Embryonic facial prominence (tissue), 1 donor: ENCODE results near the gene HECTD2.
"Not testable (repeated sequence)": the region's sequence is repeated elsewhere in the genome, so short reads cannot be mapped to it uniquely, and the experiment has no call there.

Experiments used
- DNase-seq: peaks from one replicate; pipeline ENCODE4 v3.0.0-alpha.2; 2016; ENCODE audit errors: extremely low spot score

Gene HECTD2

DNA sequence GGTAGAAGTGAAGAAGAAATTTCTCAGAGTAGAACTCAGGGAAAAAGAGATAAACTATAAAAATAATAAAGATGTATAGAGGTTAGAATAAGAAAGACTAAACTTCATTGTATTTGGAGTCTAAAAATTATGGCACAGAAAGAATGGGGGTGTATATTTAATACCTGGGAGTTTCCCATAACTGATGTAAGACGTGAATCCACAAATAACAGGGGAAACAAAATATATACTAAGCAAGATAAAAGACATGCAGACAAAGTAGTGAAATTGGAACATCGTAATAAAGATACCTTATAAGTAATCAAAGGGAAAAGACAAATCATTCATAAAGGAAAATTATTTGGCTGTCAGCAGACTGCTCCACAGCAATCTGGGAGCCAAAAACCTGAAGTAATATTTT, 62.8 kb downstream of the HECTD2 start:
- no peak for DNase-seq

DNA sequence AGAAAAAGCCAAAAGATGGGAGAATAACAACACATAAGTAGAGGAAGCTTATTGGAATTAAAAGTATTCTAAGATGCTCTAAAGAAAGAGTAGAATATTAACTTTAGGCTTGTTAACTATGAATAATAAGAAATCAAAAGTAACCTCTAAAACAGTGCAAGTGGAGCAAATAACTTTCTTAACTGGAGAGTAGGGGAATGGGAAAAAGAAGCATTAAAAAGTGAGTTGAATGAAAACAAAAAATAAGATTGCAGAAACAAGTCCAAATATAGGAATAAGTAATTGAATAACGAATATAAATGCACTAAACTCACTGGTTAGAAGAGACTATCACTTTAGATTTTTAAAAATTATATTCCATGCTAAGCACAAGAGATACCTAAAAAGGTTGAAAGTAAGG, 63.9 kb downstream of the HECTD2 start:
- no peak for DNase-seq

DNA sequence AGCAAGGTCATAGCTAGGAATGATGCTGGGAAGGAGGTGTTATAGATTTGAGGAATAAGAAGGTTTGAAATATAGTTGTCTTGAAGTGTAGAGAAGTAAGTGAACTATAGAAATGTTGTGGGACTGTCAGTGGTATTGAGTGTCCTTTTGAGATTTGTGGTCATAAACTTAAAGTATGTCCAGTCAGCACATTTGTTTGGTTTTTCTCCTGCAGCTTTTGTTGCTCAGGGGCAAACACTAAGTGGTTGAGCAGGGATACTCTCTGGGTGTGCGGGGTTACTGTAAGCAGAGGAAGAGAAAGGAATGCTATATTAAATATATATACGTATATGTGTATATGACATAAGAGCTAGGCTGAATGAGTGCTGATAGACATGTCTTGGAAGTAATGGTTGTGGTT, 67.1 kb downstream of the HECTD2 start:
- DNase-seq: no peak

DNA sequence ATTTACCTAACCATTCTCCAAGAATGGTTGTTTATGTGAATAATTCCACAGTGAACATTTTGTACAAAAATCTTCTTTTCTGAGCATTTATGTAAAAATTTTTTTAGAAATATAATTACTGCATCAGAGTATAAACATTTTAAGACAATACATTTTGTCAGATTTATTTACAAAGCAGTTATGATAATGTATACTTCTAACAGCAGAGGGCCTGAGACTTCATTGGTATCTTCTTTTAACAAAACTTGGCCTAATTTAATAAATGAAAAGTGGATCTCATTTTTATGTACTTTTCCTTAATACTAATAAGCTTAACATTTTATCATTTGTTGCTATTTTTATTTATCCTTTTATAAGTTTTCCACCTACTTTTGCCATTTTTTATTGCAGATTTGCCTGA, 69.4 kb downstream of the HECTD2 start:
- no peak for DNase-seq

DNA sequence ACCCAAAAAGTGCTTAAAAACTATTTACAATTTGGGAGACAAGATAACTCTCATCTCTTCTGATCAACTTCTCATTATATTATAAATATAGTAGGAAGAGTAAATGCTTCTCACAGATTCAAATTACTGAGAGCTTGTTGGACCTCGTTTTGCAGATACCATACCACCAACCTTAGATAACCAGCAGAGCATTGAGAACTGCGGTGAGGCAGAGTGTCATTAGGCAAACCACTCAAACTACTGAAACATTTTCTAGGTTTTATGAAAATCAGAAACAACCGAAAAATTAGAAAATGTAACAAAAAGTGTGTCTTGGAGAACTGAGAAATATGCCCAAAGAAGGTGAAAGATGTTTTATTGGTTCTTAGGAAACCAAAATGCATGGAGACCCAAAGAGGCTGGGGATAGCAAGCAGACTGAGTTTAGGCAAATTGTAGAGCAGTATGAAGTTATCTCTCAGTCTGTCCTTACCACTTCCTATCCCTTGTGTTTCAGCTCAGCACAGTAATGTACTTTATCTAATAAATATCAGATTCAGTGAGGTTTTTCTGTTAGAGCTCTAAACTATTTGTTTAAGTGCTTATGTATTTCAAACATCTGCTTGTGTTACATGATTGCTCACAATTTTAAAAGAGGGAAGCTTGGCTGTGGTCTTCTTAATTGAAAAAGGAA, 77.9 kb downstream of the HECTD2 start:
- no peak for DNase-seq

DNA sequence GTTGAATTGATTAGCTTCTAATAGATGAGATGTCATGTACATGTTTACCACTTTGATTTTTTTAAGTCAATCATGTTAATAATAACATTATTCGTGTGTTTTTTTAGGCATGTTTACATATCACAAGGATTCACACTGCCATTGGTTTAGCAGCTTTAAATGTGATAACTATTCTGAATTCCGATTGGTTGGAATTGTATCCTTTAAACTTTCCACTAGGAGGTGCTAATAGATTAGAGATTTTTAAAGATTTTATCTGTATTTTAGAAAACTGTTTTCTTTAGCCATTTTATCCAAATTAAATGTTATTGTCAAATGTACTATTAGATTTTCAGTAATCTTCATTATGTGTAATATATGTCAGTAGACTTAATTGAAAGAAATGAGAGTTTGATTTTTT, 83.2 kb downstream of the HECTD2 start:
- DNase-seq: peak; percentile 11

DNA sequence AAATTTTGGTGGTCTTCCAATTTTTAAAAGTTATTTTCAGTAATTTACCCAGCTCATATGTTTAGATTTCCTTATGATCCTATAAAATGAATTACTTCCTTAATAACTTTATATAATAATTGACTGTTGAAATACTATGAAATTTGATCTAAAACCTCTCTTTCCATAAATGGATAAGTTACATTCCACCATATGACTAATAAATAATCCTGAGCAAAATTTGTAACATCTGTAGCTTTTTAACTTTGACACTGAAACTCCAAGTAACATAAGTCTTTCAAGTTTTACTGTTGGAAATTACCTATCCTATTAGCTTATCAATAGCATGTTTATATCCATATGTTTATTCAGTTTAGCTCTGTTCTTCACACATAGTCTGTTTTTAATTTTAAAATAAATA, 85.3 kb downstream of the HECTD2 start:
- DNase-seq: no peak

DNA sequence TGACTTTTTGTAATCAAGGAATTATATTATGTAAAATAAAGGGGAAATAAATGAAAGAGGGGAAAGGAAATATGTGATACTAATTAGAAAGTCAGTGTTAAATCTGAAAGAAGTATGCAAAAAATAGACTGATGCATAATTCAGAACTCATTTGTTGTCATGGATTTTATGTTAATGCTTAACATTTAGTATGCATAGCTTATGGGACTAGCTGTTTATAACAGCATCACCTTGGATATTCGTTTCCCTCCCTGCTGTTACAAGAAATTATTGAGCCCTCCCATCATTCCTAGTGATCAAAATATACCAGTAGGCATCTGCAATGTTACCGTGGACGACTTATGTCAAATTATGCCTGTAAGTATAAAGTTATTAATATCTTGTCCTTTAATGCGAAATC, 85.9 kb downstream of the HECTD2 start:
- DNase-seq: no peak

DNA sequence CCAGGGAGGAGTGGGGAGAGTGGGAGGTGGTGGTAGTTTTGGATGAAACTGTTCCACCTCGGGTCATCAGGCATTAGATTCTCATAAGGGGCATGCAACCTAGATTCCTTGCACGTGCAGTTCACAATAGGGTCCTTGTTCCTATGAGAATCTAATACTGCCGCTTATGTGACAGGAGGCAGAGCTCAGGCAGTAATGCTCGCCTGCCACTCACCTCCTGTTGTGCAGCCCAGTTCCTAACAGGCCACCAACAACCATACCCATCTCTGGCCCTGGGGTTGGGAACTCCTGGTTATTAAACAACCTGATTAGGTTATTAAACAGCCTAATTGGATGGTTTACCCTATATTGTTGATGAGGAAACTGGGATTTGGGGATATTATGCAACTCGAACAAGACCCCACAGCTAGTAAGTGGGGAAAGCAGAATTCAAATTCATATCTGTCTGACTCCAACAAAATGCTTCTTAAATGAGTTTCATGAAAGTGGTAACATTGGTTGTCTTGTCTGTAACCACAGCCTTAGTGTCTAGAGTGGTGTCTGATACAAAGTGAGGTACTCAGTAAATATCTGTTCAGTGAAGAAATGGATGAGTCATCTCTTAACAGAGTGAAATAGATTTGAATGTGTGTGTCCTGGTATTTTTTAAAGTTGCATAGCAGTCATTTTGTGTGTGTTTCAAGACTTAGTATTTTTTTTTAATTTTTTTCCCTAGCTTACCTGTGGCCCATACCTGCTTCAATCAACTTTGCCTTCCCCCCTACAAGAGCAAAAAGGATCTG, 101.6 kb downstream of the HECTD2 start:
- no peak for DNase-seq

DNA sequence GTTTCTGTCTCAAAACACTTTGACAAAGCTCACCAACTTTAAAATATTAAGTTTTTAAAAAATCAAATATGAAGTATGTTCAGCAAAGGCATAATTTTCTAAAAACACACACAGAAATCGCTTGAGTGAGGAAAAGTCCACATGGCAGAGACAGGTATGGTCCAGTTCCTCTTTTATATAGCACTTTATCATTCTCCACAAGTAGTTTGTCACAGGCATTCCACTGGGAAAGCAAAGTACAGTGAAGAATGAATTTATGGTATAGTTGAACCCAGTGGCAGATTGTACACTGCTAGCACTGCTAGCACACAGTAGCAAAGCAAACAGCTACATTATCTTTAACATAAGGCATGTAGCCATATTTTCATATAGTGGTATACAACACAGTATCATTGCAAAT, 102.3 kb downstream of the HECTD2 start:
- no peak for DNase-seq

DNA sequence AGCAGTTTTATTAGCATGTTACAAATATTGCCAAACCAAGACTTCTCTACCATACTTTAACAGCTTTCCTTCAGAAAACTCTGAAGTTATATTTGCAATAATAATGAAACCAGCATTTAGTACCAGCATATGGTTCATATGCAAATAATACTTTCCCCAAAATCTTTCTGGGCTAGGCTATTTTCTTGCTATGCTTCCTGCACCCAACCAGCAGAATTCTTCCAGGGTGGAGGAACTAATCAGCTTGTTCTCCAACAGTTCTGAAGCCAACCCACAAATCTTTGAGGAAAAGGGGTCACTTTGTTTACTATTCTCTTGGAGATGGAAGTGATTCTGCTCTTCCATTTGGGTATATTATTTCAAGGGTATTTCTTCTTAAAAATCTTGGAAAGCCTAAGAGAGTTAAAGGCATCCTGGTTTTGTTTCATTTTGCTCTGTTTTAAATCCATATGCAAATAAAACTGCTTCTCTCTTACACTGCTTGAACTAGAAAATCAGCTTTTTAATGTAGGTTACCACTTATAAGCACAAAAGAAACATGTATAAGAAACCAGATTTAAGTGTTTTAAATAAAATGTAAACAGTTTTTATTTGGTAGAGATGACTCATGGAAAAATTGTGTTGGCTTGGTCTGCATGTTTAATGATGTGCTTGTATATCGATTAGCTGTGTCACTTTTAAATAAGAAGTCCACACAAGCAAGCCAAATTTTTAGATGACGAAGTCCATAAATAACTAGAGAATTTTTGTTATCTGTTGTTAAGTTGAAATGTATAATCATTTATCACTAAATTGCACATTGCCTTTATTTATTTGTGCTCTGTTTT, 103.7 kb downstream of the HECTD2 start:
- peak; percentile 49 for DNase-seq

DNA sequence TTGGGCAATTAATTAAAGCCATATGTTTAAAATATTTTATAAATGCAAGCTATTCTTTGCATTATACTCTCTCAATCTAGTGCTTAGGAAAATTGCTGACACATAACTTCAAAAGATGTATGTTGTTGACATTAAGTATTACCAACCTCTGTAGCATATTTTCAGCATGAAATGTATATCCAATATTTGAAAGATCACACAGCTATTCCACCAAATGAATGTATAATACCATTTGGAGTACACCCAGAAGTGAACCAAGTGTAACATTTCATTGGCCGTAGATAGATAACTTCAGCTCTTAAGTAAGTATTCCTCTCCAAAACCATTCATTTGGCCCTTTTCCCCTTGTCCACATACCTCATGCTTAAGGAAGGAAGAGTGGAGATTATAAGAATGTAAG, 104.6 kb downstream of the HECTD2 start:
- no peak for DNase-seq

DNA sequence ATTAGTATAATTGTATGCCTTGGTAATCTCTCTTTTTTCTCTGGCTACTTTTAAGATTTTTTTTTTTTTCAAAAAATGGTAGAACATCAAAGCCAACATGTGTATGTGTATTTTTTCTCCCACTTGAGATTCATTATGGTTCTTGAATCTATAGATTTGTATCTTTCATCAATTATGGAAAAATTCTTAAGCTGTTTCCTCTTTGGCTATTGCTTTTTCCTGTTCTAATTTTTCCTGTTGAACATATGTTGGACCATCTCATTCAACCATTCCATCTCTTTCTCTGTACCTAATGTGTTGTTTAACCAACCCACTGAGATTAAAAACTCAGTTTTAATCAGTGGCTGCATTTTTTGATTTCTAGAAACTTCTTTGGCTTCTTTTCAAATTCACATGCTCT, 107.2 kb downstream of the HECTD2 start:
- DNase-seq: no peak

DNA sequence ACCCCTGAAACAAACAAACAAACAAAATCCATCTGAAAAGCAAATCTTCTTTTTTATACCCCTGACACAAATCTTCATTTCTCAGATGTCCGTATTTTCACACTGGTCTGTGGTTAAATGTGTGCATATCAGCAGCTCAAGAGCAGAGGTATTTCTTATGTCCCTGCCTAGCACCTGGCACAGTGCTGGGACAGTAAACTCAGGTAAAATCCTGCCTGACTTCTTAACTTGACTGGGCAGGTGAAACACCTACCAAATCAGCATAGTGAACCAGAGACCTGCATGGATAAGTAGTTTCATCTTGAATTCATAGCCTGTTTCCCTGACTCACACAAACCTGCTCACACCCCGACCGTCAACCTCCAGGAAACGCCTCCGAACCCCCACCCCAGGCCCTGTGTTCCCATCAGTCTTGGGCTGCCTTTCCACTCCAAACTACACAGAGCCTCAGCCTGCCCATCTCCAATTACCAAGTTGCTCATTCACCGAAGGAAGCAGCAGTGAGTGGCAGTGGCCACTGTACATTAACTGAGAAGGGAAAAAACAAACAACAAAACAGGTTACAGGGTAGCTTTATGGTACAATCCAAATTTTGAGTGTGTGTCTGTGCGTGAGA, 109.9 kb downstream of the HECTD2 start:
- DNase-seq: no peak

DNA sequence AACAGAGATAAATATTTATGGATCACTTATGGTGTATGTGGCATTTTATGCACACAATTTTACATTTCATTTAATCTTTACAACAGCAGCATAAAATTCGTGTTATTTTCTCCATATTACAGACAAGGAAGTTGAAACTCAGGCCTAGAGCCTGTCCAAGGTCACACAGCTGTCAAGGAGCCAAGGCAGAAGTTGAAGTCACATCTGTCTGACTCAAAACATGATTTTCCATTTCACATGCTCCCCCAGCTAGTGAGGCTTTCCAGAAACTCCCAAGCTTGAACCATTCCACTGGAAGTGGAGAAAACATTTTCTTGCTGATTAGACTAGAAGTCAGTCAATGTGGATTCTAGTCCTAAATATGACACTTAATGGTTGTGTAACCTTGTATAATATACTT, 110.5 kb downstream of the HECTD2 start:
- DNase-seq: no peak

DNA sequence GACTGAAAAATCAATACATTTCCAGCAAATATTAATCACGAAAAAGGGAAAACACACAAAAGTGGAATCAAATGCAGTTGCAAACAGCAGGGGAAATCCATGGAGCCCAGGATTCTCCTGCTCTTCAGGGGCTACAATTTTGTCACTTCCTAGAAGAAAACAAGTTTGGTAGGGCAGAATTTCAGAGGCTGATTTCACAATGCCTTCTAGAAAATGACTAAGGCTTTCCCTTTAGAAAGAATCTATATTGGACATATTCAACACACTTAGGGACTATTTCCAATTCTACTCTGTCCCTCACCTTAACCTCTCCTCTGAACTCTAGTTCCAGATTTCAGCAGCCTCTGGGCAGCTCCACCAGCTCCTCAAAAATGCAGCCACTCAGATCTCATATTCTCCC, 111.3 kb downstream of the HECTD2 start:
- DNase-seq: no peak

DNA sequence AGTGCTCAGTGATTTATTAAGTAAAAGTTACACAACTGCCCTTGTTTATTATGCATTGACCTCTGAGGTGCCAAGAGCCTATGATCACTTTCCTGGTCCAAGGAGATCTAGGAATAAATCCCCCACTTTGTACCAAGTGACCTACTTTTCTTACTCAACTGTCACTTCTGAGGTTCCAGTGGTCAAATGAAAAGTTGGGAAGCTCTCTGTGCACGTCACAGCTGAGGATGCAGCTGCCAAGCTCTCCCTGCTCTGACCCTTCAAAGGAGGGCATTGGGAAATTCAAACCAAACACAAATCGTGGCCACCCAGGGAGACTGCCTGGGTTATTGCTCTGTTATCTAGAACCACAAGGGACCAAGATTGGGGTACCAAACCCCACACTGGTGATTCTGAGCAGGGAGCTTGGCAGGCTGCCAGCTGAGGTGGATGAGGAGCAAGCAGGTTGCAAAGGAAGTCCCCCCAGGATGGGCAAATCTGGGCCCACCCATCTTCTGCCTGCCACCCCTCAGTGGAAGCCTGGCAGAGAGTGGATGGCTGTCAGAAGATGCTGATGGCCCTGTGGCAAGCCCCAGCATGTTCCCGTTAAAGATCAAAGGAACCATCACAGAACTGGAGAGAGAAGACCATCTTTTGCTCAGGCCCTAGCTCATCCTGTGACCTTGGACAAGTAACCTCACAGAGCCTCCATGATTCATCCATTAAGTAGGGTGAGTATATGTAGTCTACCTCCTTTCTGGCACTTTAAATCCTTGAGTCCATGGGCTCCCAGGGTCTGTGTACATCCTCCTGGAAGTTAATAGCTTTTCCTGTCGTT, 116.0 kb downstream of the HECTD2 start:
- DNase-seq: no peak

DNA sequence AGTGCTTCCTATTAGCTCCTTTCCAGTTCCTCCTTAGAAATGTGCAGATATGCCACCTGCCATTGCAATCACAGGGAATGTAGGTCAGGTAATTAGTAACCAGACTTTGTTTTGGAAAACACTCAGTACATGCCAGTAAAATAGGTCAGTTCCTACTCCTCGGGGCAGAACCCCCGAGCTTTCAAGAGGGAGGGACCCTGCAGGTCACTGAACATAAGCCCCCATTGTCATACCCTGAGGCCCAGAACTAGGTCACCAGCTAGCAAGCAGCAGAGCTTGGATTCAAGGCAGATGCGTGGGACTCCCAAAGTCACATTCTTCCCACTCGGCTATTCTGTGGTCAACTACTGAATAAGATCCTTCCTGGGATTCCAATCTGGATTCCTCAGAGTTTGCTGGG, 117.9 kb downstream of the HECTD2 start:
- no peak for DNase-seq

DNA sequence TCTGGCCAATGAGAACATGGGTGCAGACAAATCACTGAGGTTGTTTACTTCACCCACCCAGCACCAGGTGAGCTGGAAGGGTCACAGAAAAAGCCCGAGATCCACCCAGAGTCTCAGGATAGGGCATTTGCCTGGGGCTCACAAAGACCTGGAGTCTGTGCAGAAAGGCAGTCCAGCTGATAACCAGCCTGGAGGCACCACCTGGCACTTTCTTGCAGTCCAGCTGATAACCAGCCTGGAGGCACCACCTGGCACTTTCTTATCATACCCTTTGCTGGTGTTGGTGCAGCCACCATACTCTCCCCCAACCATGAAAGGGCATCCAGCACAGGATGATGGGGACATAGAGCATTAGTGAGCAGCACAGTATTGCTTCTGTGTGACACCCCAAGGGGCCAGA, 118.6 kb downstream of the HECTD2 start:
- DNase-seq: no peak

DNA sequence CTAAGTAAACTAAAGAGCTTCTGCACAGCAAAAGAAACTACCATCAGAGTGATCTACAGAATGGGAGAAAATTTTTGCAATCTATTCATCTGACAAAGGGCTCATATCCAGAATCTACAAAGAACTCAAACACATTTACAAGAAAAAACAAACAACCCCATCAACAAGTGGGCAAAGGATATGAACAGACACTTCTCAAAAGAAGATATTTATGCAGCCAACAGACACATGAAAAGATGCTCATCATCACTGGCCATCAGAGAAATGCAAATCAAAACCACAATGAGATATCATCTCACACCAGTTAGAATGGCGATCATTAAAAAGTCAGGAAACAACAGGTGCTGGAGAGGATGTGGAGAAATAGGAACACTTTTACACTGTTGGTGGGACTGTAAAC, 124.6 kb downstream of the HECTD2 start:
- DNase-seq: not testable (repeated sequence)

DNA sequence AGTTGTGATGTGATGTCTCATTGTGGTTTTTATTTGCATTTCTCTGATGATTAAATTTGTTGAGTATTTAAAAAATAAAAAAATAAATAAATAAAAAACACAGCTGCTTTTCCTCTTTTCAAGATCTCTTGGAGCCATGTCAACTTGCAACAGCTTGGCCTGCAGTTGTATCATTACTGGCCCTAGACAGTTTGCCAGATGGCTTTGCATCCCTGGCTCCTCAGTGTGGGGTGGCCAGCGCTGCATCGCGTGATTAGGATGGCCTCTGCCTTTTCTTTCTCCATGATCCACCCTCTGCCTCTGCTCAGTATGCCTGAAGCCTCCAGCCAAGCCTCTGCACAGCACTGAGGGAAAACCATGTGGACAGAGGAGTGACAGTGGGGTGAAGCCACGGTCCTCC, 126.0 kb downstream of the HECTD2 start:
- no peak for DNase-seq
